GM19463 (cell line): ENCODE measurements around the gene B4GALT1.
"Not testable (repeated sequence)": the region's sequence is repeated elsewhere in the genome, so short reads cannot be mapped to it uniquely, and the experiment has no call there.

Experiments used
- ATAC-seq: cut with Tn5 transposase; IDR thresholded peaks from one replicate; pipeline ENCODE4 v1.9.1; 2021; ENCODE audit warnings: mild to moderate bottlenecking, moderate library complexity; ENCODE audit not compliant: unreplicated experiment

Gene B4GALT1

DNA sequence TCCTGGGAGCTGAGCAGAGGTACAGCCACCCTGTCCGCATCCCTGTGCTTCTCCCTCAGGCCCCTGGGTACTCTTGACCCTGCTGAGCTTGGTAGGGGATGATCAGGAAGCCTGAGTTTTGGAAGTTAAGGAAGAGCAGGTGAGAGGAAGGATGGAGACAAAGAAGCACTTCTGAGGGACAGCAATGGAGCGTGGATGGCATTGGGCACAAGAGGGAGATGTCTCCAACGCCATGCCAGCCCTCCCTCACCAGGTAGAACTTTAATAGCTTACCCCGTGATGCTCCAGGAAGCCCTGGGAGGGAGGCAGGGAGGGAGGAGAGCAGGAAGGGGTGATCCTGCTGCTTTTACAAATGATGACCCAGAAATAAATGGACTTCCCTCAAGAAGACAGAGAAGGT, 60.8 kb downstream of the B4GALT1 start:
- no peak for ATAC-seq

DNA sequence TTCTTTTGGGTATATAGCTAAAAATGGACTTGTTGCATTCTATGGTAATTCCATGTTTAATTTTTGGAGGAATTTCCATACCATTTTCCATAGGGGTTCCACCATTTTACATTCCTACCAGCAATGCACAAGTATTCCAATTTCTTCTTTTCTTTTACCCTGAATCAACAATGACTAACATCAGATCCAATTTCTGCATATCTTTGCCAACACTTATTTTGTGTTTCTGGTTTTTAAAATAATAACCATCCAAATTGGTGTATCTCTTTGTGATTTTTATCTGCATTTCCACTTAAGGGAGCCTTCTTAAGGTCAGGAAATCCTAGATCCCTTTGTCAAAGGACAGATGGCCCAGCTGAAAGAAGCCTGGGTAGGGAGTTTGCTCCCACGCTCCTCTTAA, 61.2 kb downstream of the B4GALT1 start:
- ATAC-seq, result no peak

DNA sequence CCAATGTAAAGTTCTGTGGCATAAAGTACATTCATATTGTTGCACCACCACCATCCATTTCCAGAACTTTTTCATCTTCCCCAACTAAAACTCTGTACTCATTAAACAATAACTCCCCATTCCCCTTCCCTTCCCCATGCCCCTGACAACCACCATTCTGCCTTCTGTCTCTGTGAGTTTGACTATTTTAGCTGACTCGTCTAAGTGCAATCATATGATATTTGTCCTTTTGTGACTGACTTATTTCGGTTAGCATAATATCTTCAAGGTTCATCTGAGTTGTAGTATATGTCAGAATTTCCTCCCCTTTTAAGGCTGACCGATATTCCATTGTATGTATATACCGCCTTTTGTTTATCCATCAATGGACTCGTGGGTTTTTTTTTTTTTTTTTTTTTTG, 61.6 kb downstream of the B4GALT1 start:
- ATAC-seq, result no peak

DNA sequence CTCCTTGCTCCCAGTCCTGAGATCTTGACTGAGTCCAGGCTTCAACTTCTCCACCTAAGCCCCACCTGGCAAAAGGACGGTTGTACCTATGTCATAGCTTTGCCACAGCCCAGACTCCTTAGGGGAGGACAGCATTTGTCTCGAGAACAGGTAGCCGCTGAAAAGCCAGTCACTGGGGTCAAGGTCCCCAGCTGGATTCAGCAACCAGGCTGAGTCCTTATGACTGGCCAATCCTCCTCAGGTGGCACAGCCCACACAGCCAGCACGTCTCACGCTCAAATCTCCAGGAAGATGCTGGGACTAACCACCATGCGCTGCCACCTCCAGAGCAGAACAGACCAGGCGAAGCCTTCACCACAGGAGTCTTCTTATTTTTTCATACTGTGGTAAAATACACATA, 62.7 kb downstream of the B4GALT1 start:
- ATAC-seq, result no peak

DNA sequence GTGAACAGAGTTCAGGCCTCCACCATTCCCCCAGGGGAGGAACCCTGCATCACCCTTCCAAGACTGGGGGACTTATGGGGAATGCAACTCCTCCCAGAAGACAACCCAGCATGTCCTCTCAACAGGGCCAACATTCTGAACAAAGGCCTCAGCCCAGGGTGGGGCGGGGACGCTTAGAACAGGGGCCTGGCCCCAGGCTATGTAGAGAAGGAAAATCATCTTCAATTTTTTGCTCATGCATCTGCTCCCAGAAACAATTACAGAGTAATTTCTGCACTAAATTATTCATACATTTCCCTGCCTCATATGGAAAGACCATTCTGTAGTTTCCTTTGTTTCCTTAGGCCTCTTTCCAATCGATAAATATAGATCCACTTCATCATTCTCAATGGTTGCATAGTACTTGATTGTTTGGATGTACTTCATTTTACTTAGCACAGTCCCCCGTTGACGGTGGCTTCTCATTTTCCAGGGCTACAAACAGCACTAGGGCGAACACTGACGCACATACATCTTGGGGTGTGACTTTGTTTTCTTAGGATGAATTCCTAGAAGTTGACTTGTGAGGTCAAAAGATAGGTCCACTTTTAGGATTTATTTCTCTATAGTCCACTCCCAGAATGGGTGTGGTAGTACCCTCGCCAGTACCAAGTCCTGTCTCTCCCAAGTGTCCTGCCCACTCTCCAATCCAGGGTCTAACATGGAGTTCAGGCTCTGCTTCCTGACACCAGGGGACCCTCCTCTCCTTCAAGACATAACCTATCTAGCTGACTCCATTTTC, 63.4 kb downstream of the B4GALT1 start:
- ATAC-seq, result no peak

DNA sequence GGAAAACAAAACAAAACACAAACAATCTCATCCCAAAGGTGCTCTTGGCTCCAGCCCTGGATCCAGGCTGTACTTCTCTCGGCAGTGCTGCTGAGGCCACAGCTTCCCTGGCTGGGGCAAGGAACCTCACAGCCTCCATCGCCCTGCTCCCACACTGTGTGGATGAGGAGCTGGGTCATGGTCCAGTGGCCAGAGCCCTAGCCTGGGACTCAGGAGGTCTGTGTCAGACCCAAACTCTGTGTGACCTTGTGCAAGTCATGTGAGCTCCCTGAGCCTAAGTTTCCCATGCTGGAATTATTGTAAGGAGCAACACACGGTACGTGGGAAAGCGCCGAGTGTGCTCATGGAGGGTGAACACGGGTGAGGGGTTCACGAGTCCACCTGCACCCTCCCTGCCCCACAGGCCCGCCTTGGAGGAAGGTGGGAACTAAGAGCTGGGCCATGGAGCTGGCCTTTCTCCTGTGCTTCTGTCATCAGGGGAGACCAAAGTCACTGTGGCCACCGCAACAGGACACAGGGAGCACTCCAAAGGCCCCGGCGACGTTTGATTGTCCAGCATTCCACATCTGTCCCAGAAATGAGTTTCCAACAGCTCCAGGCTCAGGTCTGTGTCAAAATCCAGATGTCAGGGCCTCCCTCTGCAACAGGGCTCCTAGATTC, 64.5 kb downstream of the B4GALT1 start:
- no peak for ATAC-seq

DNA sequence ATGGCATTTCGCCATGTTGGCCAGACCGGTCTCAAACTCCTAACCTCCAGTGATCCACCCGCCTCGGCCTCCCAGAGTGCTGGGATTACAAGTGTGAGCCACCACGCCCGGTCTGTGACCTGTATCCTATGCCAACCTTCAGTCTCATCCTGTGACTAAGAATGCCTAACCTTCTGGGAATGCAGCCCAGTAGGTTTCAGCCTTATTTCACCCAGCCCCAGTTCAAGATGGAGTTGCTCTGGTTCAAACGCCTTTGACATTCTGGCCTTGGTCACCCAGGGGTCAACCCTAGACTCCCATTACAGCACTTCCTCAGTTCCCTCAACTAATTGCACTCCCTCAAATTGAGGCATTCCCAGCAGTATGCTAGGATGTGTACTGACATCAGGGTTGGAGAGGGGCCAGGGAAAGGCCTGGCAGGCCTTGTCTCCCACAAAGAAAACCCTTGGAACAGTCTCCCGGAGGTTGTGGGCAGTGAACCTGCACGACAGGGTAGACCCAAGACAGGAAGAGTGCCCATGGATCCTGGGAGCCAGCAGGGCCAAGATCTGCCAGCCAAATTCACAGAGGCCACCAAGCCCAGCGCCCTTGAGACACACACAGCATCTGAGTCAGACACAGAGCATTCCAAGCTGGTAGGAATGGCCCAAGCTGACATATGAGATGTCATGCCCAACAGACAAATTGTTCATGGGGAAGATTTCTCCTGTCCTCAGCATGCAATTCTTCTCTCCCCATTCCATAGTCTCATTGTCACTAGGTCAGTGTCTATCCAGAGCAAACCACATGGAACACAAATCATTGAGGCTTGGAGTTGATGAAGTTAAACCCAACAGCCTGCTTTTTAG, 65.8 kb downstream of the B4GALT1 start:
- no peak for ATAC-seq

DNA sequence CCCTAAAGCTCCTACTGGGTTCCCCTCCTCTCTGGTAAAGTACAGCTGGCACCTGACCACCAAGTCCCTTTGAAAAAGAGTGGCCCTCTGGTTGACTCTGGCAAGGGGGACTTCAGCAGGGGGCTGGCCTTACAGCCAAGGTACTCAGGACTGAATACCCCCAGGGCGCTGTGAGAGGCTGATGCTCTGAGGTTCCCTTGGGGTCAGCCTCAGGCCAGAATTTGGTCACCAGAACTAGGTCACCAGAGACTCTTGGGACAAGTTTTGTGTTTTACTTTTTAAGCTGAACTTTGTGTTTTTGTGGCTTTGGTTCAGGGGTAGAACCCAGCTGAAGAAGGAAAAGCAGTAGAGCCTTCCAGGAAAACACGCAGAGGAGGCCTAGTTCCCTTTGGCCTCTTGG, 67.4 kb downstream of the B4GALT1 start:
- no peak for ATAC-seq

DNA sequence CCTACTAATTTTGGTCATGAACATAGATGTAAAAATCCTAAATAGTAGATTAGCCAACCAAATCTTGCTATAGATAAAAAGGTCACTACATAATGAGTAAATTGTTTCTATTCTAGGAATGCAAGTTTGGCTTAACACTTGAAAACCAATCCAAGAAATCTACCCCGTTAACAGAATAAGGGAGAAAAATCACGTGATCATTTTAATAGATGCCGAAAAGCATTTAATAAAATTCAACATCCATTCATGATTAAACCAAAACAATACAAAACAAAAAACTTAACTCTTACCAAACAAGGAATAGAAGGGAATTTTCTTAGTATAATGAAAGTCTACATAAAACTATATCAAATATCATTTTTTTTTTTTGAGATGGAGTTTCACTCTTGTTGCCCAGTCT, 69.9 kb downstream of the B4GALT1 start:
- no peak for ATAC-seq

DNA sequence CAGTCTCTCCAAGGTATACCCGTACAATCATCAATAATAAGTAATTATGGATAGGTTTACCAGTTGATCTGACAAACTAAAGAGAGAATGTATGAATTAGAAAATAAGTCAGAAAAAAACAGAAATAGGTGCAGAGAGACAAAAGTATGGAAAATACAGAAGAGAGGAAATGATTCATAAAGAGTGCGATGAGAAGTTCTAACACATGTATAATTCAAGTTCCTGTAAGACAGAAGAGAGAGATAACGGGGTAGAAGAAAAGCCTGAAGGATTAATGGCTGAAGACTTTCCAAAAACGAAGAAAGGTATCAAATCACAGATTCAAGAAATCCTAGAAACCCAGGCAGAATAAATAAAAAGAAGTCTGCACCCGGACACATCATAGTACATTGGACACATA, 74.5 kb downstream of the B4GALT1 start:
- no peak for ATAC-seq

DNA sequence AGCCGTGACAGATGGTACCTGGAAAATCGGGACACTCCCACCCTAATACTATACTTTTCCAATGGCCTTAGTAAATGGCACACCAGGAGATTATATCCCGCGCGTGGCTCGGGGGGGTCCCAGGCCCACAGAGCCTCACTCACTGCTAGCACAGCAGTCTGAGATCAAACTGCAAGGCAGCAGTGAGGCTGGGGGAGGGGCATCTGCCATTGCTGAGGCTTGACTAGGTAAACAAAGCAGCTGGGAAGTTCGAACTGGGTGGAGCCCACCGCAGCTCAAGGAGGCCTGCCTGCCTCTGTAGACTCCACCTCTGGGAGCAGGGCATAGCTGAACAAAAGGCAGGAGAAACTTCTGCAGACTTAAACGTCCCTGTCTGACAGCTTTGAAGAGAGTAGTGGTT, 81.5 kb downstream of the B4GALT1 start:
- not testable (repeated sequence) for ATAC-seq

DNA sequence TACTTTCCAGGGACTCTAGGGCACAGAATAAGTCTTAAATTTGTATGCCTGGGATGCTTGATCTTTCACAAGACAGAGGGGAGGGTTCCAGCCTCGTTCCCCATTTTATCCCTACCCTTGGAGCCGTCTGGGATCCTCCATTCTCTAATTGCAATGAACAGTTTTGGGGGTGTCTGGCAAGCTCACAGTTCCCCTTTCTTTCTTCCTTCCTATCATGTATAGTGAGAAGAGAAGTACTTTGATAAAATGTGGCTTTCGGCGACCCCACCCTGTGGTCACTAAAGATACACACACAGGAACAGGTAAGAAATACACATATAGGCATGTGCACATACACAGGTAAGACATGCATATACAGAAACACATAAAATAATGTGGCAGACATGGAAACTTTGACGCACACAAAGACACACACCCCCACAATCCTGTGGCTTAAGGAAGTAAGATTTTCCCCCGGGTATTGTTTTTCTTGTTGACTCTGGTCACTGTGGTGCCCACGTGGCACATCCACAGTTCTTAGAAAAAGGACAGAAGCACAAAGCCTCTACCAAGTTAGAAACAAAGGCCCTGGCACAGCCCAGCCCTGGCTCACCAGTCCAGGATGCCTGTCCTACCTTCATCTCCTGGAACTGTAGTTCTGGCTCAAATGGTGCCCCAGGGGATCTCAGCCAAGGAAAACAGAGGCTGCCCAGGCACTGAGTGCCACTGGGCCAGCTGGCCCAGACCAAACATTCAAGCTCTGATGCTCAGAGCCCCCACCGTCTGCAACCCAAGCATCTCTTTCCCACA, 84.4 kb downstream of the B4GALT1 start:
- no peak for ATAC-seq

DNA sequence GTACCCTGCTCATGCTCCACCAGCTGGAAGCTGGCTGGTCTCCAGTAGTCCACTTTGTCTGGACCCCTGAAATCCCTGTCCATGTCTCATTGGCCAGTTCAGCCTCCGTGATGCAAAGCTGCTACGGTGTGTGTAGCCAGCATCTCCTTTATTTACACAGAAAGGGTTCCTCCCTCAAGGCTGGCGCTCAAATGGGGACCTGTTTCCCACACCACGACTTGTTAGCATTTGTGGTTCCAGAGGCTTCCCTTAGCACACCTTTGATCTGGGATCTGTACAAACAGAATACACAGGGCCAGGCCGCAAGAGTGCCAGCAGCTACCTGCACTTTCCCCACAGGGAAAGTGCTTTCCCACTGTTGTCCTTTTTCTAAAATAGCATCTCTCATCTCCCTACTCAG, 85.0 kb downstream of the B4GALT1 start:
- no peak for ATAC-seq

DNA sequence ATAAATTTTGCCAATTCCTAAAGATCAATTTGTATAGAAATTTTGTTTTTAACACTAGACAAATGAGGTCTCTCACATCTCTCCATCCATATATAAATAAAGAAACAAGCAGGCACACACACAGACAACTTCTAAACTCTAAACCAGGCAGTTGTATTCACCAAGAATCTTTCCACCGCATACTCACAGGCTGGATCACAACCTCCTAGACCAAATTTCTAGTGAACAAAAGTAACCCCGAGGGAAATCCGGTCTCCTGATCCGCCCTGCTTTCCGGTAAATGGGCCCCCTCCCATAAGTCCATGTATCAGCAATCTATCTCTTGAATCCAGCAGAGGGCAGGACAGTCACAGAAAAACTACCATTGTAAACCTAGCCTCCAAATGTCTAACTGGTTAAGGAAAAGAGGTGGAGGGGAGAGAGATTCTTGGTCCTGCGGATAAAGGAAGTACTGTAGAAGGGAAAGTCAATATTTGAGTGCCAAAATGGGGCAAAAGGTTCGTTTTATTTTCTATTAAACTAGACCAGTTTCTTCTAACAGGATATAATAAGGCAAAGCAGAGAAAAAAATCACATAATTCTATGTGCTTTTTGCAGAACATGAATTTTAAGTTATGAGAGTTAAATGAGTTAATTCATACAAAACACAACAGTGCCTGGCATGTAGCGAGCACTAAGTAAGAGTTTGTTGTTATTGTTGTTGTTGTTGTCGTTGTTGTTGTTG, 85.8 kb downstream of the B4GALT1 start:
- peak; percentile 41 for ATAC-seq

DNA sequence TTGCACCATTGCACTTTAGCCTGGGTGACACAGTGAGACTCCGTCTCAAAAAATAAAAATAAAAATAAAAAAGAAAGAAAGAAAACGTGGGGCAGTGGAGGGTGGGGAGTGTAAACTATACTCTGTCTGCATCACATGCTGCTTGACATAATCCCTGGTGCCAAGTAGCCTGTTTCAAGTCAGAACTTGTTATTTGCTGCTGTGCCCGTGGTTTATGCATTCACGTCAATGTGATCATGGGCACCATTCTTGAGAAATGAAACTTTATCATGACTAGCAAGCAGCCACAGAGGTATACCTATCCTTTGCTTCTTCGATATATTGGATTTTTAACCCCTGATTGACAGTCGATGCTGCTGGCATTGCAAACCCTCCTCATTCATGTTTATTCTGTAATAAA, 86.6 kb downstream of the B4GALT1 start:
- ATAC-seq, result no peak

DNA sequence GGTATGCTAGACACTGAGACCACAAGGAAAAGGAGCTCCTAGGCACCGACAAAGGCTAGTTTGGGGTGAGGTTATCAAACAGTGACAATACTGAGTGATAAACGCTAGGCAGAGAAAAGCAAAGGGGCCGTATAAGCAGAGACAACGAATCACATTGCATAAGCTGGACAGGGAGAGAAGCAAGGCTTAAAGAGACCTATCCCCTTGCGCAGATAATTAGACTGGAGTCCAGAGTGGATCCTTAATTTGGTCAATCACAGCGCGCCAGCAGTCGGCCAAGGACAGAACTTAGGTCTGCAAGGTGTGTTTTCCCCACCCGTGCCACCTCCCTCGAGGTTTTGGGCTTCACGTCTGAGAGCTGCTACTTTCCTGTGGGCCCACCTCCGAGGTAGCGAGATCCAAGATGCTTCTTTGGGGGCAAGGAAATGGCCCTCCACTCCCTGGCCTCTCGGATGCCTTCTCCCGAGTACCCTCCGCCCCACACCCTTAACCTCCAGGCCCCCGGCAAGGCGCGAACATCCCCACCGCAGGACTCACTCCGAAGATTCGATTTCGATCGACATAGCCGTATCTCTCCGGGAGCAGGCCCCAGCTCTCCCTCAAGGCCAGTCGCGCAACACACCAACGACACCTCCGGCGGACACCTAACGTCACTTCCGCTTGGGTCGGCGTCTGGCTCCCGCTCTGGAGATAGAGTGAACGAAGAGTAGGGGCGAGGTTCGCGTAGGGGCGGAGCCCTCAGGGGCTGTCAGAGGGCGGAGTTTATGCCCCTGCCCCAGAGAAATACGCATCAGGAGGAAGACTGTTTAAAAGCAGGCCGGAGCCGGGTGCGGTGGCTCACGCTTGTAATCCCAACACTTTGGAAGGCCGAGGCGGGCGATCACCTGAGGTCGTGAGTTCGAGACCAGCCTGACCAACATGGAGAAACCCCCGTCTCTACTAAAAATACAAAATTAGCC, 90.8 kb downstream of the B4GALT1 start, which contains the start of gene SMU1:
Gene SMU1, minus strand, starts transcription at position 629 of the 959 bp plus-strand sequence. Its CDS starts 66 bp downstream, at position 563.
- peak; percentile 99 for ATAC-seq

DNA sequence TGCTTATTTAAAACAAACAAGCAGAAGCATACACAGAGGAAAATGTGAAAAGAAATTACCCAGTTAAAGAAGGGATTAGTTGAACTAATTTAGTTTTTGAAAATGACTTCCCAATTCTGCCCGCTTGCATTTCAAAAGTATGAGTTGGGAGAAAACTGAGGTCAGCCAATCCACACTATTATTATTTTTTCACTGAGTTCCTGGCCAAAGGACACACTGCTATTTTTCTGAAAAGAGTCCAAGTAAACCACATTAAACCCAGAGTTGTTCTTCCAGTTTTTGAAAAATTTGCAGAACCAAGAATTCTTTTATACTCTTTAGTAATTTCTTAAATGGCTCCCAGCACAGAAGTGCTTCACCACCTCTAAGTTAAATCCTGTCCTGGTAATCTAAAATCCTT, 98.1 kb downstream of the B4GALT1 start:
- no peak for ATAC-seq

DNA sequence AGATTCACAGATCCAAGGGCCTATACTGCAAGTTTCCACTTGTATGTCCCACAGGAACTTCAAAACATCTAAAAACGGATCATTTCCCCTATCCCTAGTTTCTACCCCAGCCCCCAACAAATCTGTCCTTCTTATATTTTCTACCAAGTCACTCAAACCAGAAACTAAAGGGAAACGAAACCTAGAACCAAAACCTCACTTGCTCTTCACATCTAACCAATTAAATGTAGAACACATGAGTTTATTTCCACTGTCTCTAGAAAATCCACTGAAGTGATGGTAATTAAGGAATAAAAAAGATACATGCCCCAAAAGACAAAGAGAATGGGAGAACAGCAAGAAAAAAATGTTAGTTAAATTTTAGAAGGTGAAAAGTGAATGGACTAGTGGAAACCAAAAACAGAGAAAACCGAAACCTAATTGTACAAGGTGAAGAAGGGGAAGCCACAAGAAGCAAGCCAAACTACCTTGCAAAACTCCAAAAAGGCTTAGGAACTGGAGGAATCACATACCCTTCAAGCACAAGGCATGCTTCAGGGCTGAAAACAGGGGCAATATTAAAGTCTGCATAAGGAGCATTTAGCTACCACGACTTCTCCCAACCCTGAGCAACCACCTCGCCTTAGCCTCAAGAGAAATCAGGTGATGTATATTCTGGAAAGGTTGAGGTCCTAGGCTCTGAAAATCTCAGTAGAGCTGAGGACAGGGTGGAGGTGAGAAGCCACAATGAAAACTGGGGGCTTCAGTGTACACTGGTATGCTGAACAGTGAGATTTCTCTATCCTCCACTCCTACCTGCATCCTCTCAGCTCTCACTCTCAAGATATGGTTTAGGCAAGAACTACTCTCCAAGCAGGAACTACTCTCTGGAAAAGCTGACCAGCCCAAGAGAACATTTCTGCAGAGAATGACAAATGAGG, 101.7 kb downstream of the B4GALT1 start:
- peak; percentile 80 for ATAC-seq
